Activated effector memory CD4-positive, alpha-beta T cell treated with anti-CD3 and anti-CD28 coated beads, Interleukin-2, amount 50 U/mL, for 16 hours (primary cell): ENCODE results near the gene BRD2.

Experiments
- DNase-seq: peaks from one replicate; pipeline ENCODE4 v3.0.0-alpha.2; 2020

BRD2 gene

DNA sequence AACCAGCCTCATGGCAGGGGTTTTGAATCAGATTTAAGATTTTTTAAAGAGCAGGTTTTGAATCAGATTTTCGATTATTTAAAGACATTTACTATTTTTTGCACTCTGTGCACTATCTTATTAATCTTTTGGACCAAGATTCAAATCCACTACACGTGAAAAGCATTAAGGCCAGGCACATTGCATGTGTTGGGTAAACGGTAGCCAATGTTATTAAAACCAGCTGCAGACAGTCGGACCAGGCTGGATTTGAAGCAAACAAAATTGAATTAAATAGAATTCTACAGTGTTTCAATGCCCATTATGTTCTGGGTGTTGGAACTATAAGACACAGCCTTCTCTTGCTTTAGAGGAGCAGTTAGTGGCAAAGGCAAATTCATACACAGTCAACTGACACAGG is 33.3 kb downstream of the BRD2 start:
- no peak for DNase-seq

DNA sequence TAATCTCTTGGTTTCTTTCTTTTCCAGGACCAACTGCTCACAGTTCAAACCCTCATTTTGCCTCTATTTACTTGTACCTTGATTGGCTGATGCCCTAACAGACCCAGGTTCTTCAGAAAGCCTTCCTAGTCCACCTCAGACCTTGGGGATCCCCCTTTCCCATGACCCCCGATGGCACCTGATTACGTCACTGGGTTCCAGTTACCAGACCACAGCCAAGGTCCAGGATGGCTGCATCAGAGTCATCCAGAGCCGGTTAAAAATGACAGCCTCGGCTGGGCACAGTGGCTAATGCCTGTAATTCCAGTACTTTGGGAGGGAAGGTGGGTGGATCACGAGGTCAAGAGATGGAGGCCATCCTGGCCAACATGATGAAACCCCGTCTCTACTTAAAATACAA is 36.5 kb downstream of the BRD2 start:
- DNase-seq: no peak

DNA sequence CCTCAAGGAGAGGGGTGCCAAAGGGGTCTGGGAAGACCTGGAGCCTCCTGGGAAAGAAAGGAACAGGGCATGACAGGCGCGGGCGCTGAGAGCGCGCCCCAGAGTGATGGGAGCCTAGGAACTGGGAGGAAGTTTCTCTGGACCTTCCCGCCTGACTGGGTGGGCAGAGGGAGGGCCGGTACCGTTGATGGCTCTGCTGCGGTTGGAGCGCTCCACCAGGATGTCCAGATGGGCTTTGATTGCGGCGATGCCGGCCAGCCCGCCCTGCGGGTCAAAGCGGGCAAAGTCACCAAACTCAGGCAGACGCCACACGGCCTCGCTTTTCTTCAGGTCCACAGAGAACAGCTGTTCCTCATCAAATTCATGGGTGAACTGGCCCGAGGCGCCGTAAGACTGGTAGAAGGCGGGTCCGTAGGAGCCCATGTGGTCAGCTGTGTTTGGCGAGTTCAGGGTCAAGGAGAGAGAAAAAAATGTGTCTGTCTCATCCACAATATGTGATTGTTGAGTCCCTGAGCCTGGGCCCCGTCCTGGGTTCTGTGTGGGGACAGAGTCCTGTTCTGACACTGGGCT is 39.5 kb downstream of the BRD2 start:
- no peak for DNase-seq

DNA sequence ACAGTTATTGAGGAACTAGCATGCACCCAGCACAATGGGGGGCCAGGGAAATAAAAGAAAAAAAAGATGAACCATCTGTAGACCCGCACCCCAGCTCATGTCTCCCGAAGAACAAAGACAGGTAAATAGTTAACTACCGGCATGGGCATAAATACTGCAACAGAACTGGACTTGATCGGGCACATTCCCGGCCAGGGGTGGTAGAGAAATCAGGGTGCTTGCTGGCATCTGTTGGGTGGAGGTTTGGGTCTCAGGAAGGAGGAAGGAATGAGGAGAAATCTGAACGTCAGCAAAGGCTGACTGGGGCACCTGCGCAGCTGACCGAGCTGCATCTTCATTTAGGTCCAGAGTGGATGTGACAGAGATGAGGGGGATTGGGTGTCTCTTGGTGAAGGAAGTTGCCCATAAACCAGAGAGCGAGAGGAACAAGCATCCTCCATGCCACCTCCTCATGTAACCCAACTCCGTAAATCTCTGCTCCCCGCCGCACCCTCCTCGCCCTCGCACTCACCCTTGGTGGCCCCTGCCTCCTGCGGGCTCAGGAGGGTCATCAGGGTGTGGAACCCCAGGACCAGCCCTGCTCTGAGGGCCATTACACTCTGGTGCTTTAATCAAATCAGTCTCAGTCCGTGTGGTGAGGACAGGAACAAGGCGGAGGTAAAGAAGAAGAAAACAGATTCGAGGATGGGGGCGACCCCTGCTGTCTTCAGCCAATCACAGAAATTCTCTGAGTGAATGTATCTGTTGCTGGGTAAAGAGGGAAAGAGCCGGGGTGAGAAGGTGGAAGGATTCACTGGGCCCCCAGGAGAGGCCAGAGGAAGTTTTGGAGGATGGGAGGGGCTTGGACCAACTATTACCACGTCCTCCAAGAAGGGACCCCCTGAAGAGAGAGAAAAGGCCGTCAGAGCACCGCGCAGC is 40.8 kb downstream of the BRD2 start, which contains the start of gene HLA-DOA:
TSS of gene HLA-DOA (minus strand) at position 648 of the 918 bp plus-strand sequence.
- DNase-seq: peak; percentile 72

DNA sequence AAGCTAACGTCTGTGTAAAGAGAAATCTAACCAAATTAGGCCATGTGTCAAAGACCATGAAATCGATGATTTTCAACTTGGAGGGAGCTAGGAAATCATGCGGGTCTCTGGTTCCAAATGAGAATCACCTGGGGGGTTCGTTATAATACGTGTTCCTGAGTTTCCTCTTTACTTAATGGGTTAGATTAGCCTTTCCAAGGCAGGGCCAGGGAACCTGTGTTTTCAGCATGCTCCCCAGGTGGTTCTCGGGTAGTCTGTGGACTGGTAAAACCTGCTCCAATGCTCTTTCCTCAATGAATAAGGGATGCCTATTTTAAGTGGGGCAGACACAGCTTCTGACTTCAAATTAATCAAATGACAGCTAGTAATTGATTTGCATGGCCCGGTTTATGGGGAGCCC is 42.0 kb downstream of the BRD2 start:
- no peak for DNase-seq

DNA sequence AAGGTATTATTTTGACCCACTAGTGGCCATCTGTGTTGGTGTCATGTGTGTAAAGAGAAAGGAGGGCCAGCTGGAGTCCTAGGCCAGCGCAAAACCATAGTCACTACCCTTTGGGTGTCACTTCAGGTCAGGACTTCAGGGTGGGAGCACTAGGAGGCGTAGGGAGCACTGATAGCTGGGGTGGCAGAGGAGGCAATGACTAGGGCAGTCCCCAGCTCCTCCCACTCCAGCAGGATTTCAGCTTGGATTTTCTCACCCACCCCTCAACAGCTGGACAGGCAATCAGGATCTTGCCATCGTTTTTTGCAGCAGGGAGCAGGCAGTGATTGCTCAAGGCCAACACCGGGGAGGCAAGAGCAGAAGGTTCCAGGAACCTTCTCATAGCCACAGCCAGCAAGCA is 45.2 kb downstream of the BRD2 start:
- DNase-seq: no peak

DNA sequence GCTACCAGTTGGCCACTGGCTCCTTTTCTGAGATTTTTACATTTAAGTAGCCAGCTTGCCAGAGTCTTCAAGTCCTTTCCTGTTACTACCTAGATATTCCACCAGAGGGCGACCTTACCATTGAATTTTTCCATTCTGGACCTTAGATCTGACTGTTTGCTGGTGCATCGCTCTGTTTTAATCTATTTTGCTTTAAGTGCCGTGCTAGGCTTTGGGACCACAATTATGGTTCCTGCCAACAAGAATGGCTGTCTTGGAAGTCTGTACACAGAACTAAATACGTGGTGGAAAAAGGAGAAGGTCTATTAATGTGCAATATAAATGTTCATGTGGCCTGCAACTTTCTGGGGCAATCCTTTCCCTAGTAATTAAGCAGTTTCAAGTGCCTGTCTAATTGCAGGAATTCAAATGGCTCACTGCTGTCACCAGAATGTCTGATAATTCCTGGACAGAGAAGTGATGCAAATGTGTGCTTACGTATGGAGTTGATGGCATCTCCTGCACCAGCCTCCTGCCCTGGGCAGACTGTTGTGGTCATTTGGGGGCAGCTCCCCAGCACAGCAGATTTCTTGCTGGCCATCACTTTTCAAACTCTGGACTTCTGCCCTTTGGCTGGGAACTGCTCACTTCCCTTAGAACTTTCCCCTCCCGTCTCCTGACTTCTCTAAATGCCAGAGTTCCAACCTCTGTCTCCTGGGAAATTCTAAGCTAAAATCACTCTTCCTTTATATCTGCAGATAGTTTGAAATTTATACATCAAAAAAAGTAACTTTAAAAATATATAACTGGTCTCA is 46.6 kb downstream of the BRD2 start:
- DNase-seq: no peak

DNA sequence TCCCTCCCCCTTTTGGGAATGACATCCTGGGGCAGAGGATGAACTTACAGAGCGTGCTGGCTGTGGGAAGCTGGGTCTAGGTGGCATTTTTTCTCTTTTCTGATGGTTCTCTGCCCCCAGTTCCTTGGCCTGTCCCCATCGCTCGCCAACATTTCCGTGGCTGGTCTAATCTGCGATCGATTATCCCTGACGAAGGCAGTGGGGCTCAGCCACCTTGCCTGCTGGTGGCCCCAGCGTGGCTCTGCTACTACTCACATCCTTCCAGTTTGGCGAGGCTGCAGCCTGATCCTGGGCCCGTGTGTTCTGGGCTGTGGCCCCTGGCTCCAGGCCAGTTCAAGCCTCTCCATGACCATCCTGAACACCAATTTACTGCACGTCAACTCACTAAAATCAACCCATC is 47.4 kb downstream of the BRD2 start:
- no peak for DNase-seq

DNA sequence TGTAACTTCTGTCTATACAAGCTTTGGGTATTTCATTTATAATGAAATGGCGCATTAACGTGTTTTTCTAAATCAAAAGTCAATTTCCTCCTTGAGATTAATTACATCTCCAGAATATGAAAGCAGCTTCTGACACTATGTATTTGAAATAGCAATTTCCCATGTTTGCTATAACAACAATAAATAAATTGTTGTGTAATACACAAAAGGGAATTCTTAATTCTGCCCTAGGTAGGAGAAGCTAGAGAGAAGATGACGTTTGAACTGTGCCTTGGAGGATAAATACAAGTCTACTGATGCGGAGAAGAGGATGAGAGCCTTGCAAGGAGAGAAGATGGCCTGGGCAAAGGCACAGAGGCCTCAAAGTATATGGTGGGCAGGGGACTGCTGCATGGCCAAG is 48.6 kb downstream of the BRD2 start:
- no peak for DNase-seq

DNA sequence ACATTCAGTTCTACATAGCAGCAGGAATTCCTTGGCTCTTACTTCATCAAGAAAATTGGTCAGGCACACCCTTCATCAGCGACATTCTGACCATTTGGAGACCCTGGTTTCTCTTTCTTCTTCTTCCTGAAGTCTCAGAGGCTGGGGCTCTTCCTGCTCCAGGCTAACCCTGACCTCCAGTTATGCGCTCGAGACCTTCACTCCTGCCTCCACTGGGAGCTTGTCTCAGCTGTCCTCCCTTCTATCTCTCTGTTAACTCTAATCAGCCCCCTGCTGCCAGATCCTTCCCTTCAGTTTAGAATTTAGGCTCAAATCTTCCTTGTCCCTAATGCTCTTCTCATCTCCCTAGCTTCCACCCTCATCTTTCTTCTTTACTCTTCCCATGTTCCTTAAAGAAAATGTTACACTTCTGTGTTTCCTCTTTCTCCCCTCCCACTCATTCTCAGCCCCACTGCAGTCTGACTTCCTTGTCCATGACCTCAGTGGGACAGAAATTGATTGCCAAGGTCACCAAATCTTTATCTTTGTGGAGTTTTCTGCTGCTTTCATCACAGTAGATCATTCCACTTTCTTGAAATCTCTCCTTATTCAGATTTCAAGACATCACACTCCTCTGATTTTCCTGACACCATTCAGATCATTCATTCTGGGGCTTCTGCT is 49.4 kb downstream of the BRD2 start:
- DNase-seq: no peak

DNA sequence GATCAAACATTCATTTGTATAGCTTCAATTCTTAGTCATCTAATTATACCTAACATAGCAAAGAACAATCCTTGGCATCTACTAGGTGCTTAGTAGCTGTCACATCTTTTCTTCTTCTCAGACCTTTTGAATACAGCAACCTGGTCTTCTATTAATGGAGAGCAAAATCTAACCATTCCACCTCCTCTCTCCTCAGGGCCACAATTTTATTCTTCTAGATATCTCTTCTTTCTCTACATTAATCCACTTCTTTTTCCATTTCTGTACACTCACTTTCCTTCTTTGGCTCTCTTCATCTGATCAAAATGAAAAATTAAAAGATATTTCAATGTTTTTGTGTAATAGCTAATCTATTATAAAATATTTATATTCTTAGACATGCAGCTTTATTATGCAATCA is 50.0 kb downstream of the BRD2 start:
- no peak for DNase-seq

DNA sequence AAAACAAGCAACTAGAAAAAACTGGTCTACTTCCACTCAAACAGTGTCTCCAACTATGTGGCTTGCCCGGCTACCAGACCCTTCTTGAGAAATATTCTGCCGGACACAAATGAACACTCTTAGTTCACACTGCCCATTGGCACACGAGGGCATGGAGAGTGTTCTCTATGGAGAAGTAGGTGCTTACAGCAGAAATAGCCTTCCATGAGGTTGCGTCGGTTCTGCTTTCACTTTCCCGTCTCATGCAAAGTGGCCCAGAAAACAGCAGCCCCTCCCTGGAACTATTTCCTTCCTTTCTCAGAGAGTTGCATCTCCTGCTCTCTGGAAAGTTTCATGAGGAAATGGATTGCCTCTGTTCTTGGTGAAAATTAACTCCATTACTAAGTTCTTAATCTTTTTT is 50.5 kb downstream of the BRD2 start:
- DNase-seq: peak; percentile 72

DNA sequence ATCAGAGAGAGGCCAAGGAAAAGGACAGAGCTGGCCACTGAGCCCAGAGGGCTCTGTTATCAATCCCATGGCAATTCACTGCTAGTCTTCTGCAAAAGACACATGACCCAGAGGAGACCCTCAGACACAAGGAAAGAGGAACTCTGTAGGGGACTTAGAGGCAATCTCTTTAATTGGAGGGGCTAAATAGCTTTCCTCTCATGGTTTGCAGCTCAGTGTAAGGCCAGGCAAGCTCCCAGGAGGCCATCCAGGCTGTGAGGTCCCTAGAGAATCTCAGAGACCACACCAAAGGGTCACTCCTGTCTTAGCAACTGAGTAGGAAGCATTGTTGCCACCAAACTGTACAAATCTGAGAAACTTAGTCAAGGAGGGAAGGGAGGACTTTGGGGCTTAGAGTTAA is 51.0 kb downstream of the BRD2 start:
- no peak for DNase-seq

DNA sequence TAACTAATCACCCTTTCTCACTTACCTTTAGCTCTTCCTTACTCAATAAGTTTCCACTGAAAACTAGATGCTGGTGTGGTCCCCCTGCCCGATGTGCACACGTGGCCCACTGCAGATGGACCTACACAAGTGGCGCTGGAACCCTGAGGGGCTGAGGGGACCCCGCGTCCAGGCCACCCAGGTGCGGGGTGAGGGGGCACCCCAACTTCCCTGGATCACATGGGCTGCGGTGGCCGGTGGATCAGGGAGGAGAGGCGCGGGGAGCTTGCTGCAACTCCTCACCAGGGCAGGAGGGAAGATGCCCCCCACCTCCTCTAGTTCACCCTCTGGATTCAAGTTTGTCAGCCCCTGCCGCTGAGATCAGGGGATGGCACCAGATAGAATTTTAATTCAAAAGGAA is 53.5 kb downstream of the BRD2 start:
- DNase-seq: no peak

DNA sequence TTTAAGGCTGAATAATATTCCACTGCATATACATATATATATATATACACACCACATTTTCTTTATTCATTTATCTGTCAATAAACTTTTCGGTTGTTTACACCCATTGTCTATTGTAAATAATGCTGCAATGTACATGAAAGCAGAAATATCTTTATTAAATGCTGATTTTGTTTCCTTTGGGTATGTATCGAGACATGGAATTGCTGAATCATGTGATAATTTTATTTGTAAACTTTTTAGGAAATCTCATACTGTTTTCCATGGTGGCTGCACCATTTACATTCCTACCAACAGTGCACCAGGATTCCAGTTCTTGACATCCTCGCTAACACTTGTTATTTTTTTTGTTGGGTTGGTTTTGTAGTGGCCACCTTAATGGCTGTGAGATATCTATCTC is 55.1 kb downstream of the BRD2 start:
- no peak for DNase-seq

DNA sequence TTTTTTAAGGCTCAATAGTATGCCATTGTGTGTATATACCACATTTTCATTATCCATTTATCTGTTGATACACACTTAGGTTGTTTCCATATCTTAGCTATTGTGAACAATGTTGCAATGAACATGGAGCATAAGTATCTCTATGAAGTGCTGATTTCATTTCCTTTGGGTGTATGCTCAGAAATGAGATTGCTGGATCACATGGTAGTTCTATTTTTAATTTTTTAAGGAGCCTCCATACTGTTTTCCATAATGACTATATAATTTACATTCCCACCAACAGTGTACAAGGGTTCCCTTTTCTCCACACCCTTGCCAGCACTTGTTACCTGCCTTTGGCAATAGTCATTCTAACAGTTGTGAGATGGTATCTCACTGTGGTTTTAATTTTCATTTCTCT is 56.1 kb downstream of the BRD2 start:
- DNase-seq: no peak

DNA sequence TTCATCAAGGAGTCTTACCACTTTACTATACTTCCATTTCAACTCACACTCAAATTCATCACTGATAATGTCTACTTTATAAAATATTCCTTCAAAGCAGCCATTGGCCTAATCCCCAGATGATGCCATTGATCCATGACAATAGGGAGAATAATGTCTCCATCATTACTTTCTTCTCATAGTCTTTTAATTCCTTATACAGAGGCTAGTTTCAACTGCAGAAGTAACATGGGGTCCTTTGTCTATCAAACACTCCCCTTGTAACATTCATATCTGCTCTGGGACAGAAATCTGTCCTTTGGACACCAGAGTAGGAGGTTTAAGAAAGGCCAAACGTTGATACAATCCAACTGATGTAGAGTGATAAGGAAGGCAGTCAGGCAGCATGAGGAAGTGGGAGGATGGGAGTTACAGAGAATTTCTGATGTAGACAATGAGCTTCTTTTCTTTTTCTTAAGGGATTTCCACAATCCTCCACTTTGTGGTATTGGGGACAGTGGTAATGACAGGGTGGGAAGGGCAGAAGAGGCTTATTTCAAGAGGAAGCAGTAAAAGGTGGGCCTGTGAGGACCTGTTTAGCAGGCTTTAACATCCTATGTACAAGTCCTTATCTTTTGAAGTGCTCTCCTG is 59.9 kb downstream of the BRD2 start:
- DNase-seq: no peak

DNA sequence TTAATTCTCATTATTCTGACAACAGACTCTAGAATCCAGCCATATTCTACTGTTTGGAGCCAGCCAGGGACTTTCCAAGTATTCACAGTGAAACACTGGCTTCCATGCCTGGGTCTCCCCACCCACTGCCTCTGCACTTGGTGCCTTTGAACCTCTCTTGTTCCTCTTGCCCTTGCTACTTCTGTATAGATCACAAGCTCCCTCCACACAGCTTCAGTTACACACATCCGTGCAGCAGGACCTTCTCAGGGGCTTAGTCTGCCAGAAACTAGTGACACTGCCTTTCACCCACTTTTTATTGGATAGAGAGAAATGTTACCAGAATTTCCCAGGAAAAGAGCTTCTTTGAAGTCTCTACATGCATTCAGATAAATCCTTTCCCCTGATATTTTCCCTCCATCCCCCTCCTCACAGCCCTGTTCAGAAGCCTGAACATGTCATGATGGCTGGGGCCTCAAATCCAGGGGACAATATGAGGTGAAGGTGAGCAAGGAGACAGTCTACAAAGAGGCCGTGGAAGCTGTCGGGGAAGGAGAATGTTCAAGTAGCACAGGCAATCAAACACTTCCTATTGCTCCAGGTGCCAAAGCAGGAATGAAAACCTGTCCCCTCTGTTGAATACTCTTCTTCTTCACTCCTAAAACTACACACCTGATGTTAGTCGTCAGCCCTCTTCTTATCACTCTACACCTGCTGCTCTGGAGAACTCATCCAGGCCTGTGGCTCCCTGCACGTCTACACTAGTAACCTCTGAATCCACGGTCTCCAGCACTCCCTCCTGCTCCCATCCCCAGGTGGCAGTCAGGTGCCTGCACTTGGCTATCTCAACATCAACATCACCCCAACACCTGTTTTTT is 61.2 kb downstream of the BRD2 start:
- no peak for DNase-seq

DNA sequence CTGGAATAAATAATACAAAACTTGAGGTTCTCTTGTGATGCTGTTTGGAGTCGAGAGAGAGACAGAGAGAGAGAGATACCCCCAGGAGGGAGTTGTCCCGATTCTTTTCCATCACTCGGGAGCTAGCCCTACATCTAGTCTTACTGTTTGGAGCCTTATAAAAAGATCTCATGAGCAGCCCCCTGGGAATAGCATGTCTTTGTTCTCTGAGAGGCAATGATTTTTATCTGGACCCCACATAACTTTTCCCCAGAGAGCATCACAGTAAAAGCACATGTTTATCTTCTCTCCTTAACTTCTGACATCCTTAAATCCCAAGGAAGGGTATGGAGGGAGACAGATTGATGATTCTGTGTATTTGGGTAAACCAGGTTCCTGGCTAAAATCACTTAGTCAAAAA is 61.9 kb downstream of the BRD2 start:
- DNase-seq: no peak
